GM21576 (cell line): ENCODE measurements around the gene PSMB1.
"Not testable (repeated sequence)": the region's sequence is repeated elsewhere in the genome, so short reads cannot be mapped to it uniquely, and the experiment has no call there.

Experiments used
- ATAC-seq: cut with Tn5 transposase; IDR thresholded peaks from one replicate; pipeline ENCODE4 v1.9.1; 2021; ENCODE audit warnings: mild to moderate bottlenecking, moderate library complexity; ENCODE audit not compliant: unreplicated experiment

Gene PSMB1

DNA sequence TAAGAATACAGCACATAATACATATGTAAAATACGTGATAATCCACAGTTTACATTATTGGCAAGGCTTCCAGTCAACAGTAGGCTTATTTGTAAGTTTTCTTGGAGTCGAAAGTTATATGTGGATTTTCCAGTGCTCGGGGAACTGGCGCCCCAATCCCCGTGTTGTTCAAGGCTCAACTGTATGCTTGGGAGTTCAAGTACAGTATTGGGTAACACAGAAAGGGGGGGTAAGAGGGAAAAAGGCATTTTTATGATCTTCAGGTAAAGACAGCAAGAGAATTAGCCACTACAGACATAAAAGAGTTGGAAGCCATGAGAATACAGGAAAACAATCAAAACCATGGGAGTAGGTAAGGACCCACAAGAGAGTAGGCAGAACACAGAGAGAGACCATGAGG lies 16.4 kb downstream of the PSMB1 start:
- no peak for ATAC-seq

DNA sequence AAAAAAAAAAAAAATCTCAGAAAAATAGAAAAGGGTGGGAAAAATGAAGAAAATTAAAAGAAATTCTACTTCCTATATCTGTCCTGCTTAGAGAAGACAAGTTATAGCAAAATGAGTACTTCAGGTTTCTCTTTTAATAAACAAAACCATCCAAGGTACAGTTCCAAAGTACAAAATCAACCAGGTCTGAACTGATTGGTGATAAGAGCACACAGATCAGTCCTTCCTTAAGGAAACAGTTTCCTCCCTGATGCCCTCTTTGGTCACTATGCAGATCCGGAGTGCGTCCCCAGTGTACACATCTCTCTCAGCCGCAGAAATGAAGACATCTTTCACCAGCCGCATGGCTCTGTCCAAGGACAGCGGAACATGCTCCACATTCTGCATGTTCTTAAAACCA lies 18.1 kb downstream of the PSMB1 start:
- ATAC-seq: no peak

DNA sequence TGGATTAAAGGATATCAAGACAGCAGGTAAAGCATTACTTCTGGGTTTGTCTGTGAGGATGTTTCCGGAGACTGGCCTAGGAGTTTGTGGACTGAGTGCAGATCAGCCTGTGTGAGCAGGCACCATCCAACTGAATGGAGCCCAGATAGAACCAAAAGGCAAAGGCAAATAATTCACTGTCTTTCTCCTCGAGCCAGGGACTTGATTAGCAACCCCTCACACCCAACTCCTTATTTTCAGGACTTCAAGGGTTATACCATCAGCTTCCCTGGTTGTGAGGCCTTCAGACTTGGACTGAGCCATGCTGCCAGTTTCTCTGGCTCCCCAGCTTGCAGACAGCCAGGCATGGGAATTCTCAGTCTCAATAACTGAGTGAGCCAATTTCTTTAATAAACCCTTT lies 19.3 kb downstream of the PSMB1 start:
- ATAC-seq: no peak

DNA sequence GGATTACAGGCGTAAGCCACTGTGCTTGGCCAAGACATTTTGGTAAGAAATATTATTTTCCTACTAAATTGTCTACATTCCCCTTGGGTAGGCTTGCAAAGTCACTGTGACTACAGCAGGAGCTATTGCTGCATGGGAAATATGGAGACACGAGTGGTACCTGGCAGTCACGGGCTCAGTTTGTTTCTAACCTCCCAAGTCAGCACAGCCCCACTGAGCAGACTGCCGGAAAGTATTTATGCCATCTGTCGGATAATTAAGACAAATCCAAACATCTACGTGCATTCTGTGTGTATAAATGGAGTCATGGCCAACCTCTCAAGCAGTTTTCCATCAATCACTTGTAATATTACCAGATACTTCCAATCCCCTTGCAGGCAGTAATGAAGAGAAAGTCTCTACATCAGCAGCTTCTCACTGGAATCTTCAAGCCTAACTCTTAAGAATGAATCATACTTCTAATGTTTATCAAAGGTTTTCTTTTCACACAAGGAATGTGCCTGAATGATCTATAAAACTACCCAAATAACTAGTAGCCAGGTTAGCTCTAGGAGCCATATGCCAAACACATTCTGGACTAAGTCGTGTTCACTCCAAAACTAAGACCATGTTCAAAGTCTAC lies 20.1 kb downstream of the PSMB1 start:
- no peak for ATAC-seq

DNA sequence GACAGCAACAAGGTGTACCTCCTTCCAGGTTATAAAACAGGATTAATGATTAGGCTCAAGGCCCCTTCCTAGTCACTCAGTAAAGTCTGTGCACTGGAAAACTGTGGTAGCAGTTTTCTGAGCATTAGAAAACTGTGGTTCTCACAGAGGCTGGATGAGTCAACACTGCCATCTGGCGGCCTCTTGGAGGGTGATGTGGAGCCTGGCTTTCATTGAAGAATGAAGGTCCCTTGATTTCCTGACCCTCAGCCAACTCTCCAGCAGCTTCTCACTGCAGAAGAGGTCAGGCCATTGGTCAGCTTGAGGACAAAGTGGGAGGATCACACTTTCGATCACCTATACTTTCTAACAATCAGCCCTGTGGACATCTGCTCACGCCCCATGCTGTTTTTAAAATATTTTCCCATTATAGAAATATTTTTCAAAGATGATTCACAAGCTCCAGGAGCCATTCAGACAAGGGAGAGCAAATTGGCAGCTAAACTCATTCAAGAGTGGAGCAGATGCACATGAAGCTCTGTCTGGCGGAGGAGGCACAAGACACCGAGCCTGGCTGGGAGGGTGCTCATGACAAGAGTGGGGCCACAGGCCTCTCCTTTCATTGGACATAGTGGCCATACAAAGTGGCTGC lies 23.2 kb downstream of the PSMB1 start:
- ATAC-seq: peak; percentile 63

DNA sequence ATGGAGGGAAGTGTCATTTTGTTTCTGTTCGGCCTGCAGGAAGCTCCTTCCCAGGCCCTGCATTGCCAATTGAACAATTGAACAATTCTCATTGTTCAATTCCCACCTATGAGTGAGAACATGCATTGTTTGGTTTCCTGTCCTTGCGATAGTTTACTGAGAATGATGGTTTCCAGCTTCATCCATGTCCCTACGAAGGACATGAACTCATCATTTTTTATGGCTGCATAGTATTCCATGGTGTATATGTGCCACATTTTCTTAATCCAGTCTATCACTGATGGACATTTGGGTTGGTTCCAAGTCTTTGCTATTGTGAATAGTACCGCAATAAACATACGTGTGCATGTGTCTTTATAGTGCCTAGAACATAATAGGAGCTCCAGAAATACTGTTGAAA lies 25.1 kb downstream of the PSMB1 start:
- ATAC-seq: not testable (repeated sequence)

DNA sequence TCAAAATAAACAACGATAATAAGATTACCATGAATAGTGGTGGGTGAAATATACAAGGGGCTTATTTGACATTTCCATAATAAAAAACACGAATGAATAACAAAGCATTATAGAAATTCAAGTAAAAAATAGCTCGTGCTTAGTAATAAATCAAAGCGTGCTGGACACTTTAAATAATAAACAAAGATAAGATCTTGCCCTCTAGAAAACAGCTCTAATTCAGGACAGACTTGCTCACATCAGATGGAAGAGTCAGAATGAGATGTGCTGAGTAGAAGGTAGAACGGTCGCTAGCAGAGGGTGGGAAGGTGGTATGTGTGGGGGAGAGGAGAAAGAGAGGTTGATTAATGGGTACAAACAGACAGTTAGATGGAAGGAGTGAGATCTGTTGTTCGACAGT lies 27.3 kb downstream of the PSMB1 start:
- no peak for ATAC-seq

DNA sequence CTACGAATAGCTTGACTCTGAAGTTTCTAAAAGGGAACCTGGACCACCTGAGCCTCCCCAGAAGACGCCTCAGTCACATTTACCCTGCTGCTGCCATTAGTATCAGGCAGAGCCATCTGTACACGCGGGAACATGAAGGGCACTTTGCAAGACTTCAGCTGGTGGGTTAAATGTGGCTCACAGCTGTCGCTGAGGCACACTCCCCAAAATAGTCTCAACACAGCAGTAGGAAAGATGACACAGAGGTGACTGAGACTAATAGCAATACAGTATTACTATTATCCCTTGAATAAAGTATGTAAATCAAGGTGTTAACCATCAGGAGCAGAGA lies 29.0 kb downstream of the PSMB1 start:
- no peak for ATAC-seq

DNA sequence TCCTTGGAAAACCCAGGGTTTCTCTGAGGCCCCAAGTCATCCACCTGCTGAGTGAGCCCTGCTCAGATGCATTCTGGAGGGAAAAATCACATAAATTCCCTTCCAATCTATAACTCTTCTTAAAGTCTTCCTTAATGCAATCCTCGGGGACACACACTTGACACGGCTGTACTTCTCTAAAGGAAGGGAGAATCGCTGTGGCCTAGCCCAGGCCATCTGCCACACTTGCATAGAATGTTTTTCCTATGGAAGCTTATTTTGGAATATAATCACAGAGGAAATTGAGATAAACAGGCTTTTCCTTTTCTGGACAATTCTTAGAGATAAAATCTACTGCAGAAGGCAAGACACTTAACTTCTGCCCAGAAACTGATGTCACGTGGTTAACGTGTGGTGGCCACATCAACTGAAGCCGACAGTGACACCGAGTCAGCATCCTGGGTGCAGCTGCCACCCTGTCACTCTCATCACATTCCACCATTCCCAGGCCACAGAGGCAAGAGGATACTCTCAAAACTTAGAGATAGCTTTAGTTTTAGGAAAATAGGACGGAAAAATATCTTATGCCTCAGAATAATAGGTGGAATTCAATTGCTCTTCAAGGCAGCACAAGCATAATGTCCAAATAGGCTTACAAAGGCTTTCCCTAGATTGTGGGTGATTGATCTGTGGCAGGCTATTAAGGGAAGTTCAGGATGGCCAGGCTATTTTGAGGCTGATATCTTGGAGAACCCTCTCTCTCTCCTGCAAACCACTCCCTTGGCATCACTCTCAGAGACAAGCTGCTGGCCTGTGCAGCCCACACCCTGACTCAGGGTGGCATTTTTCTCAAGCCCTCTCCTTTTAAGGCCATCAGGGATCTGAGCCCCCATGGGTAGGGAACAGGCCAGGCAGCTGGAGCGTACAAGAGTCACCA lies 29.6 kb downstream of the PSMB1 start:
- ATAC-seq: no peak

DNA sequence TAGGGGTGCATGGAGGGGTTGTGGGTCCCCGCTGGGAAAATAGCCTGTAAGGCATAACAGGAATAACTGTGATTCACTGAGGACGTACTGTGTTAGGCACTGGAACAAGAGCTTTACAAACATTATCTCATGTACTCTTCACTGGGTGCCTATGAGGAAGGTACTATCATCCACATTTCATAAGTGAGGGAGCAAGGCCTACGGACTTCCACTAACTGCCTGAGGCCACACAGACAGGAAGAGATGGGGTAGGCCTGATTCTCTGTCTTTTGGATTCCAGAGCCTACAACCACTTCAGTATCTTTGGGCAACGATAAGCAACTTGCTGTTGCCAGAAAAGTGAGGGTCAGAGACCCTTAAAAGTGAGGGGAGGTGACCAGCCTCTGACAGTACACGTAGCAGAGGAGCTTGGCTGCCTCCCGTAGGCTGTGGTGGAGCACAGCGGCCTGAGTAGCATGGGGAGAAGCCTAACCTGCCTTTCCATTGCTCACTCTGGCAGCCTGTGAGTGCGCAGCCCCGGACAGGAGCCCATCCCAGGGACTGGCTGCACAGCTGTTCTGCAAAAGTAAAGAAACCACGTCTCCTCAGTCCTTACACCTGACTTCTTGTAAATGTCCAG lies 30.4 kb downstream of the PSMB1 start:
- ATAC-seq: no peak

DNA sequence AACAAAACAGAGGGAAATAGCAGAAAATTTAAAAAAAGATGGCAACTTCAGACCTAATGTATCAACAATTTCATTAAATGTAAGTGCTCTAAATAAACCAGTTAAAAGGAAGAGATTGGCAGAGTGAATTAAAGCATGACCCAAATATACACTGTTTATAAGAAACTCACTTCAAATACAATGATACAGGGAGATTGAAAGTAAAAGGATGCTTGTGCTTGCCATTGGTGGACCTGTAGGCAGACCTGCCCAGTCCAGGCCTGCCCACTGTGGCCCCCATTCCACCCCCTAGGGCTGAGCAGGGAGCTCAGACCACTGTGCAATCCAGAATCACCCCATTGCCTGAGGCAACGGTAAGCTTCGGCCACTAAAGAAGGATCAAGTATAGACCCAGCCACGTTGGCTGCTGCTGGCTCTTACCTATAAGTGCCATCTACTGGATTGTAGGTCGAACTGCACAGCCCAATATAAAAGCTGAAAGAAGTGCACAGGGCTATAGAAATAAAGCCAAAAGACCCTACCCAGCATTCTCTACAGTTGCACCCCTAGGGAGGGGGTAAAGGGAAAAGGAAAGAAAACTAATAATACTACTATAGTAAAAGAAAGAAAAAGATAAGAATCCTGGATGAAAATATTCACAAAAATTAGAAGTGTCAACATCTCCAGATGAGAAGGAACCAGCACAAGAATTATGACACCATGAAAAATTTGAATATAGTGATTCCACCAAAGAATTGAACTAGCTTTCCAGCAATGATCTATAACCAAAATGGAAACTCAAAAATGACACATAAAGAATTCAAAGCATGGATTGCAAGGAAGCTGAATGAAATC lies 36.1 kb downstream of the PSMB1 start:
- peak; percentile 88 for ATAC-seq

DNA sequence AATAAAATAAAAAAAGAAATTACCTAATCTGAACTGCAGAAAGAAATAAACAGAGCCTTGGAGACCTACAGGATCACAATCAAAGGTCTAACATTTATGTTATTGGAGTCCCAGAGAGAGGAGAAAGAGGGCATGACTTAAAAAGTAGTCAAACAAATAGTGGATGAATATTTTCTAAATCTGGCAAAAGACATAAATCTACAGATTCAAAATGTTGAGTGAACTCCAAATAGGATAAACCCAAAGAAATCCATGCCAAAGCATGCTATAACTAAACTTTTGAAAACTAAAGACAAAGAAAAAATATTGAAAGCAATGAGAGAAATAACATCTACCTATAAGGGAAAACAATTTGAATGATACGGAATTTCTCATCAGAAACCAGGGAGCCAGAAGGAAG lies 38.2 kb downstream of the PSMB1 start:
- ATAC-seq: no peak

DNA sequence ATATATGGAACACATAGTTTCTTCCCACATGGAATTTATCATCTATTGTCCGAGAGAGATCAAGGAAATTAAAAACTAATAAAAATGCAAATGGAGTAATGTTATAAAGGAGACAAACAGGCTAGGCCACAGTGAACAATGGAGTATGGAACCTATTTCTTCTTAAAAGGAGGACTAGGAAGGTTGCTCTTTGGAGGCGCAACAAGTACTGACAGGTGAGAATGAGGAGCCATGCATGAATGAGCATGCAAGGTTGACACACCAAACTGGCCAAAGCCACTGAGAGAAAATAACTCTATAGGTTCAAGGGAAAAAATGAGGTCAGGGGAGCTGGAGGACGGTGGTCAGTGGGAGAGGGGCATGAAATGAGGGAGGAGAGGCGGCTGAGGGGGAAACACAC lies 40.9 kb downstream of the PSMB1 start:
- no peak for ATAC-seq

DNA sequence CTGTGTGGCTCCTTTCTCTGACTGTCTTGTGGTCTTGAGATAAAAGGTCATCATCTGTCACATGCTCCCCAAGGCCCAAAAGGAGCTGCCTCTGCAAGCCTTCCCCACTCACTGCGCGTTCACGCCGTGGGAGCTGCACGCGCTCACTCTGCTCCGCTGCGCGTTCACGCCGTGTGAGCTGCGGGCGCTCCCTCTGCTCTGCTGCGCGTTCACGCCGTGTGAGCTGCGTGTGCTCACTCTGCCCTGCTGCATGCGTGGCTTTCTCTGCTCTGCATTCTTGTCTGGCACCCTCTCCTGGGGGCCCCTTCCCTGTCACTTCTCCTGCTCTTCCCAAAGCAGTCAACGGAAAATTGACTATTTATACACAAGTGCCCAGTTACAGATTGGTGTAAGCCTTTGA lies 42.5 kb downstream of the PSMB1 start:
- ATAC-seq: no peak

DNA sequence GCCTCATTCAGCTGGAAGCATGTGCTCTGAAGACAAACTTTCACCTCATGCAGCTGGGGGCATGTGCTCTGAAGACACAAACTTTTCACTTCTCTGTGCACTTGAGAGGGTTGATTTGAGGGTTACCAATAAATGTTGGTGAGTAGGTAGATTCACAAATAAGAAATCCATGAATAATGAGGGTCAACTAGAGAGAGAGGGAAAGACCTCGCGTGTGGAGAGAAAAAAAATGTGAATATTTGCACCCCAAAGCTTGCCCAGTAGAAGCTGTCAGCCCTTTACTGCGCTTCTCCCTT lies 43.4 kb downstream of the PSMB1 start:
- no peak for ATAC-seq

DNA sequence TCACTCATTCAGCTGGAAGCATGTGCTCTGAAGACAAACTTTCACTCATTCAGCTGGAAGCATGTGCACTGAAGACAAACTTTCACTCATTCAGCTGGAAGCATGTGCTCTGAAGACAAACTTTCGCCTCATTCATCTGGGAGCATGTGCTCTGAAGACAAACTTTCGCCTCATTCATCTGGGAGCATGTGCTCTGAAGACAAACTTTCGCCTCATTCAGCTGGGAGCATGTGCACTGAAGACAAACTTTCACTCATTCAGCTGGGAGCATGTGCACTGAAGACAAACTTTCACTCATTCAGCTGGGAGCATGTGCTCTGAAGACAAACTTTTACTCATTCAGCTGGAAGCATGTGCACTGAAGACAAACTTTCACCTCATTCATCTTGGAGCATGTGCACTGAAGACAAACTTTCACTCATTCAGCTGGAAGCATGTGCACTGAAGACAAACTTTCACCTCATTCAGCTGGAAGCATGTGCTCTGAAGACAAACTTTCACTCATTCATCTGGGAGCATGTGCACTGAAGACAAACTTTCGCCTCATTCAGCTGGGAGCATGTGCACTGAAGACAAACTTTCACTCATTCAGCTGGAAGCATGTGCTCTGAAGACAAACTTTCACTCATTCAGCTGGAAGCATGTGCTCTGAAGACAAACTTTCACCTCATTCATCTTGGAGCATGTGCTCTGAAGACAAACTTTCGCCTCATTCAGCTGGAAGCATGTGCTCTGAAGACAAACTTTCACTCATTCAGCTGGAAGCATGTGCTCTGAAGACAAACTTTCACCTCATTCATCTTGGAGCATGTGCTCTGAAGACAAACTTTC lies 44.0 kb downstream of the PSMB1 start:
- not testable (repeated sequence) for ATAC-seq

DNA sequence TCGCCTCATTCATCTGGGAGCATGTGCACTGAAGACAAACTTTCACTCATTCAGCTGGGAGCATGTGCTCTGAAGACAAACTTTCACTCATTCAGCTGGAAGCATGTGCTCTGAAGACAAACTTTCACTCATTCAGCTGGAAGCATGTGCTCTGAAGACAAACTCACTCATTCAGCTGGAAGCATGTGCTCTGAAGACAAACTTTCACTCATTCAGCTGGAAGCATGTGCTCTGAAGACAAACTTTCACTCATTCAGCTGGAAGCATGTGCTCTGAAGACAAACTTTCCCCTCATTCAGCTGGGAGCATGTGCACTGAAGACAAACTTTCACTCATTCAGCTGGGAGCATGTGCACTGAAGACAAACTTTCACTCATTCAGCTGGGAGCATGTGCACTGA lies 44.8 kb downstream of the PSMB1 start:
- not testable (repeated sequence) for ATAC-seq

DNA sequence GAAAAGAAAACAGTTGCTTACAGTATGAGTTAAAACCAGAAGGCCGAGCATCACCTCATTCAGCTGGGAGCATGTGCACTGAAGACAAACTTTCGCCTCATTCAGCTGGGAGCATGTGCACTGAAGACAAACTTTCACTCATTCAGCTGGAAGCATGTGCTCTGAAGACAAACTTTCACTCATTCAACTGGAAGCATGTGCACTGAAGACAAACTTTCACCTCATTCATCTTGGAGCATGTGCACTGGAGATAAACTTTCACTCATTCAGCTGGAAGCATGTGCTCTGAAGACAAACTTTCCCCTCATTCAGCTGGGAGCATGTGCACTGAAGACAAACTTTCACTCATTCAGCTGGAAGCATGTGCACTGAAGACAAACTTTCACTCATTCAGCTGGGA lies 45.4 kb downstream of the PSMB1 start:
- not testable (repeated sequence) for ATAC-seq

DNA sequence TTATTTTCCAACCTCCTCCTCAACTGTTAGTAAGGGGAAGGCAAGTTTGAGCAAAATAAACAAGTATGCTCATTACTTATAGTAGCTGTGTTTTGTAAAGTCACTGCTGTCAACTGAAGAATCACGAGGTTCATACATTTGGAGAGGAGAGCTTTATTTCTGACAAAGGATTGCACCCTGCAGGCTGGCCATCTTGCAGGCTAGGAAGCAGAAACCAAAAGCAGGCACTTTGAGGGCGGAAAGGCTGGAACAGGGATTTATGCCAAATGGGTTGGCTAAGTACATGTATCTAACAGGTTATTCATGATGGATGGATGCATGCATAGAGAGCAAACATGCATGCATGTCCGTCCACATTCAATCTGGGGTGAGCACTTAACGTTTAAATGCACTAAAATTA lies 46.7 kb downstream of the PSMB1 start:
- no peak for ATAC-seq

DNA sequence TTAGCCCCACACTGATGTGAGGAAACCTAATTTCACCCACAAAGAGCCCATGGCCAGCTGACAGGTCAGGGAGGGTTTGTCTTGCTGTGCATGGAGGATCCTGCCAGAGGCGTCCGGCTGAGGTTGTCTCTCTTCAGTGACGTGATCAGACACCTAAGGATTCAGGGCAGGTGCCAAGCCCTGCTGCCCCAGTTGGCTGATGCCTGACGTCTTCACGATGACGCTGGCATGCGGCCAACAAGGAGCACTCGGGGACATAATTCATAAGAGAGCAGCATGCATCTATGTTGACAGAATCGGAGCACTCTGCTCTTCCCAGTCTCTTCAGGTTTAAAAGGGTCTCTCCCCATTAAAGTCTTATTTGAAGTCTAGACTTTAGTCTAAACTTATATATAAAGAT lies 47.8 kb downstream of the PSMB1 start:
- ATAC-seq: no peak
